ENCODE results near the gene RHBG. TPM values are rescaled to one million over a fixed set of nuclear protein-coding genes. Genes with fewer than 3 reads are reported as not detected.

The RHBG gene
- total RNA-seq, 4 donors from 2014 or later, result not detected

GRCh38 chr1:156372876-156373275, 3.9 kb downstream of the RHBG start:
- WGBS, 2 donors (ENCODE audit: low coverage in 1 of 2), result 17 to 70% methylated on average over 1 to 4 of the region's 4 CpGs
- TF ChIP-seq CTCF (IDR thresholded peaks at IDR 0.05) (no peak), POLR2AphosphoS5 (IDR thresholded peaks at IDR 0.05) (no peak)
- no peak overlapping the region for H3K27ac ChIP-seq
- in situ Hi-C loops (cut with MboI; ENCODE audit: low pct_ligation_motif_present in 1 of 4, low pct_unique_long_range_greater_than_20kb in 1 of 4, low sequenced_read_pairs in 3 of 4) (no loop called here), intact Hi-C loops (cut with DNase I; ENCODE audit: low total_unique reads) (no loop called here)
- H3K9me3 ChIP-seq, result no peaks in the 10 kb centered on the region
- no peak for DNase-seq
- H3K27me3 ChIP-seq, result peaks cover 50% of the 10 kb centered on the region
- H3K4me3 ChIP-seq, result no peak overlapping the region
- H3K4me1 ChIP-seq, result peaks cover 0 to 8% (median 3%) of the 10 kb centered on the region in 4 donors
- no peaks in the 10 kb centered on the region for H3K36me3 ChIP-seq

- peaks cover 0 to 8% (median 3%) of the 10 kb centered on the region in 4 donors for H3K4me1 ChIP-seq
- no peak overlapping the region for H3K27ac ChIP-seq
- no peak for DNase-seq
- in situ Hi-C loops (cut with MboI; ENCODE audit: low pct_ligation_motif_present in 1 of 4, low pct_unique_long_range_greater_than_20kb in 1 of 4, low sequenced_read_pairs in 3 of 4), result no loop called here
- no peaks in the 10 kb centered on the region for H3K36me3 ChIP-seq
- TF ChIP-seq EP300 (IDR thresholded peaks at IDR 0.05; ENCODE audit: low read depth) (no peak), POLR2AphosphoS5 (IDR thresholded peaks at IDR 0.05) (no peak), CTCF (IDR thresholded peaks at IDR 0.05) (no peak), POLR2A (IDR thresholded peaks at IDR 0.05) (no peak)
- intact Hi-C loops (cut with DNase I; ENCODE audit: low total_unique reads), result no loop called here
- no peak overlapping the region for H3K4me3 ChIP-seq
- no peaks in the 10 kb centered on the region for H3K9me3 ChIP-seq
- H3K27me3 ChIP-seq, result peaks cover 44% of the 10 kb centered on the region
Measured at GRCh38 chr1:156373546-156373945, 4.5 kb downstream of the RHBG start.

GRCh38 chr1:156376146-156376545, 7.1 kb downstream of the RHBG start:
- in situ Hi-C loops (cut with MboI; ENCODE audit: low pct_ligation_motif_present in 1 of 4, low pct_unique_long_range_greater_than_20kb in 1 of 4, low sequenced_read_pairs in 3 of 4), result loop anchor here in 1 of 4 donors (25.0 kb wide), 1 partner anchor 236 kb away; the partner anchor contains the start of genes GPATCH4 and HAPLN2
- H3K27me3 ChIP-seq, result peaks cover 26% of the 10 kb centered on the region

More at GRCh38 chr1:156376146-156376545, 7.1 kb downstream of the RHBG start:
- WGBS, 2 donors (ENCODE audit: low coverage in 1 of 2), result 97% methylated on average over 2 of the region's 2 CpGs; no CpG with 5 or more reads in 1 of the 2 donors
- Histone ChIP-seq H3K9me3 (no peaks in the 10 kb centered on the region), H3K4me3 (no peak overlapping the region), H3K4me1 (no peaks in the 10 kb centered on the region), H3K27ac (no peak overlapping the region), H3K36me3 (no peaks in the 10 kb centered on the region)
- TF ChIP-seq EP300 (IDR thresholded peaks at IDR 0.05; ENCODE audit: low read depth) (no peak), CTCF (IDR thresholded peaks at IDR 0.05) (no peak)
- intact Hi-C loops (cut with DNase I; ENCODE audit: low total_unique reads), result no loop called here
- DNase-seq, result no peak
